Testis (tissue), 3 donors: Measurements from ENCODE around the gene MRPL50. TPM values are rescaled to one million over a fixed set of nuclear protein-coding genes. Genes with fewer than 3 reads are reported as not detected.
A peak's percentile ranks its signal among the peaks of the same experiment; 100 is the strongest.

Experiments used
- DNase-seq: peaks from one replicate; pipeline ENCODE4 v3.0.0-alpha.2; 2019
- H3K27ac ChIP-seq, 2 donors: fragments of 200-600 bp; sonication (generic); one replicate each; pipeline ENCODE4 v1.5.1; 2019
- H3K27me3 ChIP-seq: fragments of 200-600 bp; sonication (generic); one replicate; pipeline ENCODE4 v1.5.1; 2019
- H3K36me3 ChIP-seq: fragments of 200-600 bp; sonication (generic); one replicate; pipeline ENCODE4 v1.5.1; 2017; ENCODE audit warnings: low read depth; ENCODE audit errors: missing control alignments
- H3K4me1 ChIP-seq: fragments of 200-600 bp; sonication (generic); one replicate; pipeline ENCODE4 v1.5.1; 2019
- H3K4me3 ChIP-seq, 2 donors: fragments of 200-600 bp; sonication (generic); one replicate each; pipeline ENCODE4 v1.5.1; 2017 to 2019
- H3K9me3 ChIP-seq: fragments of 200-600 bp; sonication (generic); one replicate; pipeline ENCODE4 v1.5.1; 2017
- POLR2A ChIP-seq: fragments of 450-650 bp; IDR thresholded peaks from one replicate; pipeline ENCODE4 v1.6.1; 2017; ENCODE audit warnings: antibody characterized with exemption, mild to moderate bottlenecking, moderate library complexity
- WGBS, 2 donors: methylation state at CpG; one replicate each; pipeline ENCODE4 v1.1.5; 2018; 5-methylcytosine and 5-hydroxymethylcytosine counted together
- intact Hi-C: fragments of 100-400 bp; cut with DNase I; formaldehyde crosslinking; loops from one replicate; pipeline ENCODE4 v1.15.1; 2023; ENCODE audit warnings: low total_unique reads
- polyA plus RNA-seq: library from polyadenylated mRNA; stranded (reverse); fragments of 350-450 nt; fragmentation: Illumina TruSeq; extraction: RNeasy Lipid Tissue Mini Kit (QIAGEN cat#74804); gene quantifications from one replicate; pipeline ENCODE4 v1.2.3, GENCODE V29; 2014; ENCODE audit warnings: low read depth, low replicate concordance; ENCODE audit not compliant: insufficient read depth
- total RNA-seq, 2 donors: library from RNA; depleted of rRNA; stranded (reverse); fragments of >200 nt; gene quantifications; one replicate each; pipeline ENCODE4 v1.2.3, GENCODE V29; 2016
- TF ChIP-seq, protein P1 (sequence below), 3 experiments: fragments of 450-650 bp in 2 of 3; fragments of 200-600 bp in 1 of 3; sonication (generic) in 1 of 3; IDR thresholded peaks; one replicate each; pipeline ENCODE4 v1.5.1; 2016 to 2019; ENCODE audit warnings: antibody characterized with exemption in 3 of 3, mild to moderate bottlenecking in 2 of 3, moderate library complexity in 1 of 3

MRPL50 gene
- total and polyA plus RNA-seq, 3 donors from 2014 or later, result 10.5 to 18.3 (median 15.4) TPM

DNA sequence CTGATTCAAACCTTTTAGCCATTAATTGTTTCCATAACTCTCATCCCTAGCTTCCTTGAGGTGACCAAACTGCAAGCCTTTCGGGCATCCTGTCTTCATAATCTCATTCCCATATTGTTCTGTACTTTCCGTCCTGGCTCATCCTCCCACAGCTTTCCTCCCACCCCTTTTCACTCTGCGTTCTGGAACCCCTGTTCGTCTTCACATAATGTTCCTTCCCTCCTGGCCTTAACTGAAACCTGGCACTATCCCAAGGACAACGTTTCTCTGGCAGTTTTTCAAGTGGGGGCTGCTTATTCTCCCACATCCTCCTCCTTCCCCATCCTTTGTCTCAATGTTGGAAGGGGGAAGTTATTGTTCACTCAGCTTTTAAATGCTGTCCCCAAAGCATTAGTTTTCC, 1.7 kb upstream of the MRPL50 start:
- DNase-seq, result peak; percentile 84
- peaks cover 4% of the 10 kb centered on the region for H3K36me3 ChIP-seq
- peak overlapping the region; percentile 78 for H3K4me3 ChIP-seq
- H3K4me1 ChIP-seq, result peaks cover 13% of the 10 kb centered on the region
- TF ChIP-seq, protein P1, sequence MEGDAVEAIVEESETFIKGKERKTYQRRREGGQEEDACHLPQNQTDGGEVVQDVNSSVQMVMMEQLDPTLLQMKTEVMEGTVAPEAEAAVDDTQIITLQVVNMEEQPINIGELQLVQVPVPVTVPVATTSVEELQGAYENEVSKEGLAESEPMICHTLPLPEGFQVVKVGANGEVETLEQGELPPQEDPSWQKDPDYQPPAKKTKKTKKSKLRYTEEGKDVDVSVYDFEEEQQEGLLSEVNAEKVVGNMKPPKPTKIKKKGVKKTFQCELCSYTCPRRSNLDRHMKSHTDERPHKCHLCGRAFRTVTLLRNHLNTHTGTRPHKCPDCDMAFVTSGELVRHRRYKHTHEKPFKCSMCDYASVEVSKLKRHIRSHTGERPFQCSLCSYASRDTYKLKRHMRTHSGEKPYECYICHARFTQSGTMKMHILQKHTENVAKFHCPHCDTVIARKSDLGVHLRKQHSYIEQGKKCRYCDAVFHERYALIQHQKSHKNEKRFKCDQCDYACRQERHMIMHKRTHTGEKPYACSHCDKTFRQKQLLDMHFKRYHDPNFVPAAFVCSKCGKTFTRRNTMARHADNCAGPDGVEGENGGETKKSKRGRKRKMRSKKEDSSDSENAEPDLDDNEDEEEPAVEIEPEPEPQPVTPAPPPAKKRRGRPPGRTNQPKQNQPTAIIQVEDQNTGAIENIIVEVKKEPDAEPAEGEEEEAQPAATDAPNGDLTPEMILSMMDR (IDR thresholded peaks at IDR 0.05), result no peak
- no peak for TF ChIP-seq POLR2A
- no peaks in the 10 kb centered on the region for H3K27me3 ChIP-seq
- 4 to 7% methylated on average over 5 of the region's 5 CpGs for WGBS, 2 donors
- intact Hi-C loops, result loop anchor here (5.0 kb wide), 1 partner anchor 132 kb away; the partner anchor contains the start of gene RNF20
- peak overlapping the region; percentile 94 to 95 for H3K27ac ChIP-seq
- H3K9me3 ChIP-seq, result no peaks in the 10 kb centered on the region

DNA sequence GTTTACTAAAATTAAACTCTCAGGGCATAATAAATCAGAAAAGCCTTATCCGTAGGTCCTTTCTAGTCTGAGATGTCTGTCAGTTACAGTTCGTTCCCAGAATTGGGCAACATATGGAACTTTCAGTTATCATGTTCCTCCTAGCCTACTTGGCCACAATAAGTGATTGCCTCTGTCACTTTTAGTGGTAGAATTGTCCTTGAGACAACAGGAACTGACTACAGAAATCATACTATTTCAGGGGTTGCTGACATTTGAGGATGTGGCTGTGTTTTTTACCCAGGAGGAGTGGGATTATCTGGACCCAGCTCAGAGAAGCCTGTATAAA, 1.2 kb upstream of the MRPL50 start:
- H3K36me3 ChIP-seq, result peaks cover 4% of the 10 kb centered on the region
- peaks cover 13% of the 10 kb centered on the region for H3K4me1 ChIP-seq
- H3K27me3 ChIP-seq, result no peaks in the 10 kb centered on the region
- H3K9me3 ChIP-seq, result no peaks in the 10 kb centered on the region
- peak overlapping the region; percentile 94 to 95 for H3K27ac ChIP-seq
- TF ChIP-seq, protein P1 (IDR thresholded peaks at IDR 0.05), result no peak
- TF ChIP-seq POLR2A, result no peak
- intact Hi-C loops, result no loop called here
- no peak for DNase-seq
- peak overlapping the region; percentile 78 for H3K4me3 ChIP-seq
- 0% methylated on average over 2 of the region's 2 CpGs for WGBS, 2 donors

DNA sequence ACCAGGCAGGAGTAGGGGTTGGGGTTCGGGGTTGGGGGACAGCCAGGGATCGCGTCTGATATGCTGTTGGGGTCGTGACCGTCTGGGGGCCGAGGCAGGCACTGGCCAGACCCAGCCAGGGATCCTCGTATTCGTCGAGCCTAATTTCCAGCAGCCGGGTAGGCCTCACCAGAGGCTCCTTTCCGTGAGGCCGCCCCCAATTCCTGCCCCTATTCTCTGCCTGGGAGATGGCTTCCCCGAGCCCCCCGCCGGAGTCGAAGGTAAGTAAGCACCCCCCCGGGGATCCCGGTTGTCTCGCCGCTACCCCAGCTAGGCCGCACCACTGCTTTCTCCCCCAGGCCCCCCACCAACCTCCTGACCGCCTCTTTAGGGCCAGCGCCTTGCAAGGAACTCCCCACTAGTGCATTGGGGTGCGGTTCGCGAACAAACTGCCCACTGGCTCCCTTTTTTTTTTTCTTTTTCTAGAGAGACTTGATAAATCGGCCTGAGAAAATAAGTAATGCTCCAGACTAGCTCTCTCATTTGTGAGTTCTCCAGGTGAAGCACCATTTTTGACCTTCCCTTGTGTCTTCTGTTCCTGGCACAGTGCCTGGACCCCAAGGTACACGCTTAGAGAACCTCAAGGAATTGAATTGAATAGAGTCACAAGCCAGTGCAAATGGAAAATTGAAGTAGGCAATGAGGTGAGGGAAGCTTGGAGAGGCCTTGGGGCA, 668 bp upstream of the MRPL50 start:
- Histone ChIP-seq H3K4me1 (peaks cover 13% of the 10 kb centered on the region), H3K4me3 (peak overlapping the region; percentile 78), H3K27me3 (no peaks in the 10 kb centered on the region), H3K9me3 (no peaks in the 10 kb centered on the region), H3K27ac (peak overlapping the region; percentile 94 to 95), H3K36me3 (peaks cover 4% of the 10 kb centered on the region)
- intact Hi-C loops, result no loop called here
- 1 to 2% methylated on average over 16 to 27 of the region's 28 CpGs for WGBS, 2 donors
- TF ChIP-seq, protein P1 (IDR thresholded peaks at IDR 0.05), result no peak
- no peak for TF ChIP-seq POLR2A
- DNase-seq, result peak; percentile 55

DNA sequence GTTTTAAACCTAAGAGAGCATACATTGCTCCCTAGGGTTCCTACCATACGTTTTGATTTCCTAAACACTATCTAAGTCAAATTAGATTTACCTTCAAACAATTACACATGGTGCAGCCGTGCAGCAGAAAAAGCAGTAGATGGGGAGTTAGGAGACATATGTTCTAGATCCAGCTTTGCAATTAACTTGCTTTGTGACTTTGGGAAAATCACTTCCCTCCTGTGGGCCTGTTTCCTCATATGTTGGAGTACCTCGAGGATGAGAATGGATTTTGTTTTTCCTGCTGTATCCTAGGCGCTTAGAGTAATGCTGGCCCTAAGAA, 711 bp downstream of the MRPL50 start:
- peak overlapping the region; percentile 94 to 95 for H3K27ac ChIP-seq
- no peaks in the 10 kb centered on the region for H3K9me3 ChIP-seq
- H3K27me3 ChIP-seq, result no peaks in the 10 kb centered on the region
- WGBS, 2 donors, result 8% methylated on average over 4 of the region's 4 CpGs
- TF ChIP-seq, protein P1 (IDR thresholded peaks at IDR 0.05), result no peak
- TF ChIP-seq POLR2A, result no peak
- H3K4me3 ChIP-seq, result peak overlapping the region; percentile 78
- H3K4me1 ChIP-seq, result peaks cover 13% of the 10 kb centered on the region
- intact Hi-C loops, result no loop called here
- peaks cover 4% of the 10 kb centered on the region for H3K36me3 ChIP-seq
- no peak for DNase-seq

DNA sequence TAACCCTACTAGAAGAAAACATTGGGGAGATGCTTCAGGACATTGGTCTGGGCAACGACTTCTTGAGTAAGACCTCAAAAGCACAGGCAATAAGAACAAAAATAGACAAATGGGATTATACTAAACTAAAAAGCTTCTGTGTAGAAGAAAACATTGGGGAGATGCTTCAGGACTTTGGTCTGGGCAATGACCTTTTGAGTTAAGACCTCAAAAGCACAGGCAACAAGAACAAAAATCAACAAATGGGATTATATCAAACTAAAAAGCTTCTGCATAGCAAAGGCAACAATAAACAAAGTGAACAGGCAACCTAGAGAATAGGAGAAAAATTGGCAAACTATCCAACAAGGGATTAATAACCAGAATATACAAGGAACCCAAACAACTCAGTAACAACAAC, 3.7 kb downstream of the MRPL50 start:
- no peaks in the 10 kb centered on the region for H3K9me3 ChIP-seq
- TF ChIP-seq, protein P1 (IDR thresholded peaks at IDR 0.05), result no peak
- TF ChIP-seq POLR2A, result no peak
- intact Hi-C loops, result no loop called here

More for the DNA sequence above, 3.7 kb downstream of the MRPL50 start:
- no peak for DNase-seq
- Histone ChIP-seq H3K27ac (no peak overlapping the region), H3K27me3 (no peaks in the 10 kb centered on the region), H3K4me1 (peaks cover 7% of the 10 kb centered on the region), H3K4me3 (no peak overlapping the region), H3K36me3 (no peaks in the 10 kb centered on the region)
- WGBS, 2 donors, result 92% methylated on average over 1 of the region's 1 CpG
